ENCODE measurements around the gene MFRP. TPM values are rescaled to one million over a fixed set of nuclear protein-coding genes. Genes with fewer than 3 reads are reported as not detected.

Gene MFRP
- not detected in 2 replicates for total RNA-seq

DNA sequence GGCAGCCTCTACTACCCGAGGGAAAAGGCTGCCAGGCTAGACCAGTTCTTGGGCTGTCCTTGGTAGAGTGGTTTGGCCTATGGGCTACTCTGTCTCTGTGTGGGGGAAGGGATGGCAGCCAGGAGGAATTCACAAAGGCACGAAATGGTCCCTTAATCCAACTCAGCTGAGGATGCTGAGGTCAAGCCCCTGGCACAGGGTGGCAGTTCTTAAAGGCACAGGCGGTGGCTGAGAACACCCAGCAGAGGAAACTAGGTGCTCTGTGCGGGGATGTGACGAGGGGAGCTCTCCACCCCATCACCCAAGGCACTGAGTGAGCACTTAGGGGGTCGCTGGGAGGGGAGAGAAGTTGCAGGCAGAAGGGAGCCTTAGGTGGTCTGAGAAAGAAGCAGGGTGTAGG, at the start of gene MFRP:
TSS of gene MFRP (minus strand) at position 101 of the 400 bp plus-strand sequence. CDS start 192 bp downstream, outside the sequence.

DNA sequence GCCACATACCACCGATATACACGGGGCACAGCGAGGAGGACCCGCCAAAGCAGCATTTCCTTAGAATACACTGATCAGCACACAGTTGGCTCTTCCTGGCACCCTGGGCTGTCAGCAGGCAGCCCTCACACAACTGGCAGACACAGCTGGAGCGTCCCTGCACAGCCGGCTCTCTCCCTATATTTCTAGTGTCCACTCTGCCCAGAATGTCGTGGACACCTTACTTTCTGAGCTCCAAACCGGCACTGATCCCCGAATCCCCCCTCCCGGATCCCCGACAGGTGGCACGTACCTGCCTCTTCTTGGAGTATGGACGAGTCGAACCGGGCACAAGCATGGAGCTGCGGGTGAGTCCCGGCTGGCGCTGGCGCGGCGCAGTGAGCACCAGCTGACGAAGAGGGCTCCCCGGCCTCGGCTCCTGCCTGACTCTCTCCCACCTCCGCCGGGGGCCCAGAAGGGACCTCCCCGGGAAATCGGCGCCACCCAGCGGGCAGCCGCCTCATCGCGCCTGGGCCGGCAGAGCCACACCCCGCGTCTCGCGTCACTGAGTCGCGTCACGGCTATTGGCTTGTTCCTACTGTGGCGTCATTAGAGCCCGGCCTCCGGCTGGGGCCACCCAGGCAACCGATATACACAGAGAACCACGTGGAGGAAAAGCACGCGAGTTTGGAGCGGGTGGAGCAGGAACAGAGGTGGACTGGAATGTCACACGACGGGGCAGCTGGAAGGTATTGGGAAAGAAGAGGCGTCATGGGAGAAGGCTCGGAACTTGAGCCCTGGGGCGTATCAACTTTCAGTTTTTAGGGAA, 34.9 kb upstream of the MFRP start, which contains the start of gene USP2:
TSS of gene USP2 (minus strand) at position 510 of the 808 bp plus-strand sequence. CDS start 8,210 bp downstream, outside the sequence.

DNA sequence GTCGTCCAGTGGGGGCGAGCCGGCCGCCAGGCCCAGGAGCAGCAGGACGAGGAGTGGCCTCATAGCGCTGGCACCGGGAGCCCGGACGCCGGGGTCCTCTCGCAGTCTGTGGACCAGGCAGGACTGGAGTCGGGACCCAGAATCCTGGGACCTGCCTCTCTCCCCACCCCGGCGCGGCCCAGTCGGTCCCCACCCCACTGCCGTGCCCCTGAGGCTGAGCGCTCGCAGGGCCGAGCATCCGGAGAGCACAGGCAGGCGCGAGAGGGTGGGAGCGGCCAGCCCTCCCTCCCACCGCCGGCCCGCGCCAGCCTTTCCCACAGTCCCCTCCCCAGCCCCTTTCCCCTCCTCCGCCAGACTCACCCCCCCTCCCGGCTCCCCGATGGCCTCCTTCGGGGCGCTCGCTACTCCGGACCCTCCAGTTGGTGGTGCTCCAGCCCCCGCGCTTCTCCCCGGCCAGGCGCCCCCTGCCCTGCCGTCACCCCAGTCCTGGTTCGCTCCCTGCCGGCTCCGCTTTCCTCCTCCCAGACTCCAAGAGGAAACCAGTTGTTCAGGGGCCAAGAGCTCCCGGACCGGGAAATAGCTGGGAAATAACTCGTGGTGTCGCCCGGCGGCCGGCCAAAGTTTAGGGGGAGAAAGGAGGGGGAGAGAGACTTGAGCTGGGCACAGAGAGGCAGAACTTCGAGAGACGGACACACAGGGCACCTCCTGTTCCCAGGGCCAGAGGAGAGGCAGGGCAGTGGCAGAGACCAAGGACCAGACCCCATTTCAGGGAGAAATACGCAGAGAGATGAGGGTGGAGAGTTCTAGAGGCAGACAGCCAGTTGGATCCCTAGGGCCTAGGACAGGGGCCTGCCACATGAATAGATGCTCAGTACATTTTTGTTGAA, 5.9 kb downstream of the MFRP start, which contains the start of gene C1QTNF5:
TSS of gene C1QTNF5 (minus strand) at position 549 of the 887 bp plus-strand sequence. CDS start at position 63, 486 bp downstream.

DNA sequence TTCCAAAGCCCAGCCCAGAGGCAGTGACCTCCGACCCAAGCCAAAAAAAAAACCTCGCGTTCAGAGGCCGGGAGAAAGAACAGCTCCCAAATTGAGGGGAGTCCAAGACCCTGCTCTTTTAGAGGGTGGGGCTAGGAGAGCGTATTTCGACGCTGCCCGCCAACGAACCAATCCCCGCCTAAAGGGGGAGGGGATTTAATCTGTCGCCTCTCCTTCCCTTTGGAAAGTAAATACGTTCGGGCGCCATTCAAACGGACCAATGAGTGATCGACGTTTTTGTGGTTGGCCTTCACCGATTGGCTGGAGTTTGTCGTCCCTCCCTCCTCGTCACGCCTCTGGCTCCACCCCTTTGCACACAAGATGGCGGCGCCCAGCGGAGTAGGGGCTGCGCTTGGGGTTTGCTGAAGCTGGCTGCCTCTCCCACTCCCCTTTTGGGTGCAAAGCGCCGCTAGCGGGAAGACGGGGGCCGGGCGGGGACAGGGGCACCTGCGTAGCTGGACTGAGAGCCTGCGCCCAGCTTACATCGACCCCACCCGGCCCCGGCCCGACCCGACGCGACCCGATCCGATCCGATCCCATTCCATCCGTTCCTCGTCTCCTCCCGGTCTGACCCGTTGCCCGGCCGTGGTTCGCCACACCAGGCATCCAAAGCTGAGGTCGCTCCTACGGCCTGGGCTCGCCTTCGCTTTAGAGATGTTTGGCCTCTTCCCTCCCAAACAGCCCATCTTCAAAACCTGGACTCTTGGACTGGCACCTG, 12.2 kb downstream of the MFRP start, which contains the start of gene RNF26:
TSS of gene RNF26 (plus strand) at position 354 of the 757 bp plus-strand sequence. CDS start 596 bp downstream, outside the sequence.

DNA sequence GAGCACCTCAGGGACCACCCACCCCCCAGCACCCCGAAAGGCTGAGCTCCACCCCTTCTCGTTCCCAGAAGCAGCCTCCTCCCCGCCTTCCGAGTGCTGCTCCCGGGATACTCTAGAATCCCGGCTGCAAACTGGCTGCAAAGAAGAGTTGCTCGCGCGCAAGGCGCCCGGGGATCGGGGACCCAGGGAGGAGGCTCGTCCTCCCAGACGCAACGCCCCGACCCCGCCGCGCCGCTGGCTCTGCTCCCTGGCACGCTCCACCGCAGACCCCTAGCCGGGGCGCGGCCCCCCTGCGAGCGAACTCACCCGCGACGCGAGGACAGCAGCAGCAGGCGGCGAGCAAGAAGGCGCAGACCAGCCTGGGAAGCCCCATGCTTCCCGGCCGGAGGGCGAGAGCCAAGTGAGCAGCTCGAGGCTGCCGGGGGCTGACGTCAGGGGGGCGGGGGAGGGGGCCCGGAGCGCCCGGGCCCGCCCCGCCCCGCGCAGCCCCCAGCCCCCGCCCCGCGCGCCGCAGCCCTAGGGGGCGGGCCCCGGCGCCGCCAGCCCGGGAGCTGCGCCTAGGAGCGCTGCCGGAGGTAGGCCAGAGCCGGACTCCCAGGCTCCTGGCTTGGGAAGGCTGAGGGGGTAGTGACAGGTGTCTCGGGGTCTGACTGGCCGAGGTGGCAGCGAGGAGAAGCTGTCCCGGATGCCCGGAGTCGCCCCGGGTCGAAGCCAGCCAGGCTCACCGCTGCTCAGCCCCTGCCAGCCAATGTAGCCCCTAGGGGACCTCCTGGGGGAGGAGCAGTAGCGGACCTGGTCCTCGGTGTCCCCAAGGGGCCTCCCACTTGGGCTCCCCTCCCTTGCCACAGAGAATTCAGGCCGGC, 29.5 kb downstream of the MFRP start, which contains the start of gene MCAM:
TSS of gene MCAM (minus strand) at position 402 of the 863 bp plus-strand sequence. CDS start at position 373, 29 bp downstream.

Other genes with a start within 250 kb of the MFRP start
- gene DPAGT1, start 244.9 kb downstream of the MFRP start, total RNA-seq, result 27.2 and 32.5 TPM in 2 replicates
- 4.5 and 7.3 TPM in 2 replicates for gene C2CD2L, start 239.4 kb downstream of the MFRP start, total RNA-seq
- 8.4 and 13.1 TPM in 2 replicates for gene HINFP, start 225.1 kb downstream of the MFRP start, total RNA-seq
- 0.08 and 0.23 TPM in 2 replicates for gene ABCG4, start 197.7 kb downstream of the MFRP start, total RNA-seq
- 13.6 and 18.8 TPM in 2 replicates for gene NLRX1, start 178.0 kb downstream of the MFRP start, total RNA-seq
- 0.16 TPM in 1 of 2 replicates, not detected in the other for gene NHERF4, start 161.2 kb downstream of the MFRP start, total RNA-seq
- gene CBL, start 140.4 kb downstream of the MFRP start, total RNA-seq, result 13.4 and 17.3 TPM in 2 replicates
- 409 and 417 TPM in 2 replicates for gene MCAM, start 29.6 kb downstream of the MFRP start, total RNA-seq
- 8.2 and 15.8 TPM in 2 replicates for gene RNF26, start 12.2 kb downstream of the MFRP start, total RNA-seq
- 0.15 and 0.55 TPM in 2 replicates for gene C1QTNF5, start 5.8 kb downstream of the MFRP start, total RNA-seq
- 0.08 and 0.84 TPM in 2 replicates for gene USP2, start 35.0 kb upstream of the MFRP start, total RNA-seq
- 26.0 and 36.8 TPM in 2 replicates for gene THY1, start 76.5 kb upstream of the MFRP start, total RNA-seq